Stimulated activated CD4-positive, alpha-beta T cell treated with anti-CD3 and anti-CD28 coated beads, TNF-alpha, amount 100 ng/mL, for 1 hour (primary cell): ENCODE data around the gene SPIB.

ENCODE experiments used
- DNase-seq, 3 donors: peaks; one replicate each; pipeline ENCODE4 v3.0.0-alpha.2; 2020; ENCODE audit warnings: low read depth in 3 of 3, low spot score in 1 of 3

SPIB gene

DNA sequence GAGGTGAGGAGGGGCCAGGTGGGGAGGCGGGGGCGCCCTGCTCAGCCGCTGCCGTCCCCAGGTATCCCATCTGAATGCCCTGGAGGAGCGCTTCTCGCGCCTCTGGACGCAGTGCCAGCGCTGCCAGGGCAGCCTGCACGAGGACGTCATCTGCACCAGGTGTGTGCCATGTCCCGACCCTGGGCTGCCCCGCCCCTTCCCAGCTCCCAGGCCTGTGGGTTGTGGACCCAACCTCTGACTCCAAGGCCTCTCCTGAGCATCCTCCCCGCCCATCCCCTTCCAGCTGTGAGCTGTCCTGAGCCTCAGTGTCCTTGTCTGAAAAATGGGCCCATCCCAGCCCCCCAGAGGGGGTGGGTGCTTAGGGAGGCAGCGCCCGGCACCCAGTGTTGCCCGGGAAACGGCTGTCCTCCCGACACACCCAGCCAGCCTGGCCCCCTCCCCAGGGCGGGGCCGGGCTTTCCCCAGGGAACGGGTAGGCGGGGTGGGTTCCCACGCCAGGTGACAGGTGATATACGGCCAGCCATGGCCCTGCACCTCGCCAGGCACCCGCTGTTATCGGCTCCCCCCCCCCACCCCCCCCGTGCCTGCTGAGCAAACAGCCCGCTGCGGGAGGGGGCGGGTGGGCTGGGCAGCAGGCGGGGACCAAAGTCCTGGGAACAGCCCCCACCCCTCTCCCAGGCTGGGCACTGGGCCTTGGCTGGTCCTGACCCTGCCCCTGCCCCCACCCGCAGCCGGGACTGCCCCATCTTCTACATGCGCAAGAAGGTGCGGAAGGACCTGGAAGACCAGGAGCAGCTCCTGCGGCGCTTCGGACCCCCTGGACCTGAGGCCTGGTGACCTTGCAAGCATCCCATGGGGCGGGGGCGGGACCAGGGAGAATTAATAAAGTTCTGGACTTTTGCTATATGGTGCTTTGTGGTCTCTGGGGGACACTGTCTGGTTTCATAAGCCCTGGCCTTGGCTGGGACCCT, 1.3 kb upstream of the SPIB start:
- DNase-seq: no peak

DNA sequence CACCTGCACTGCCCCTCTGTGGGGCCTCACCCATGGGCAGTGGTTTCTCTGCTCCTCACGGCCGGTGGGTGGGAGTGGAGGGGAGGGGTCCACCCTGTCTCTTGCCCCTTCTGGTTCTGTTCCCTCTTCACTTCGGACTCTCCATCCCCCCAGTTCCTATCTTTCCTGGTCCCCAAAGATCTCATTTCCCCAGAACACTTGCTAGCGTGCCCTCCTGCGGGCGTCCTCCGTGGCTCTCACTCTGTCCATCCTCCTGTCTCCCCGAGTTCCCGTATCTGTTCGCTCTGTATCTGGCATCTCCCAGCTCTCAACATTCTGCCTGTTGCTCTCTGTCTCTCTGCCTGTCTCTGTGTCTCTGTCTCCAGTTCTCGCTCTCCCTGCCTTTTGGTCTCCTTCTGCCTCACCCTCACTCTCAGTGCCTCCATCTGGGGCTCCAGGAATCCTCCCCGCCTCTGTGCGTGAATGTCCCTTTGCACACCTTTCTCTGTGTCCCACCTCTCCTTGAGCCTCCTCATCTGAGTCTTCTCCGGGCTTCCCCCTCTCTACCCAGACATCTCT, 363 bp downstream of the SPIB start:
- no peak for DNase-seq

GRCh38 chr19:50419580-50420035, 870 bp downstream of the SPIB start:
- no peak for DNase-seq

- no peak for DNase-seq
Observed at GRCh38 chr19:50420127-50420526, 1.4 kb downstream of the SPIB start.

GRCh38 chr19:50420808-50421207, 2.1 kb downstream of the SPIB start:
- DNase-seq: no peak

DNA sequence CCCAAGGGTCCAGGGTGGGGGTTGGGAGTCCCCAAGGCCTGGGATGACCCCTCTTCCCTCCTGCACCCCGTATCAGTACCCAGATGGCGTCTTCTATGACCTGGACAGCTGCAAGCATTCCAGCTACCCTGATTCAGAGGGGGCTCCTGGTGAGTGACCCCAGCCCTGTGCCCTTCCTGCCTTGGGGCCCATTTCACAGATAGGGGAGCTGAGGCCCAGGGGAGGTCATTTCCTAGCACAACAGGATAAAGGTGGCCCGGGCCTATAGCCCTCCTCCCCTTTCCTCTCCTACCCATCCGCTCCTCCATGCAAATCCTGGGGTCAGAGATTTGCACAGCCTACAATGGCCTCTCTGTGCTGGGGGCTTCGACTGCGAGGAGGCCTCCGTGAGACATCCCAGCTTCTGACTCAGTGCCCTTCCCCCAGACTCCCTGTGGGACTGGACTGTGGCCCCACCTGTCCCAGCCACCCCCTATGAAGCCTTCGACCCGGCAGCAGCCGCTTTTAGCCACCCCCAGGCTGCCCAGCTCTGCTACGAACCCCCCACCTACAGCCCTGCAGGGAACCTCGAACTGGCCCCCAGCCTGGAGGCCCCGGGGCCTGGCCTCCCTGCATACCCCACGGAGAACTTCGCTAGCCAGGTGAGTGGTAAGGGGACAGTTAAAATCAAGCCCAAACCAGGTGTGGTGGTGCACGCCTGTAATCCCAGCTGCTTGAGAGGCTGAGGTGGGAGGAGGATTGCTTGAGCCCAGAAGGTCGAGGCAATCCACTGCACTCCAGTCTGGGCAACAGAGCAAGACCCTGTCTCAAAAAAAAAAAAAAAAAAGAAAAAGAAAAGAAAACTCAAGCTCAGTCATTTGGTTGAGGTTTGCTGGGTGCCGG, 3.9 kb downstream of the SPIB start:
- no peak for DNase-seq

GRCh38 chr19:50423279-50424113, 4.8 kb downstream of the SPIB start:
- DNase-seq: no peak

- DNase-seq: no peak
Observed at GRCh38 chr19:50425581-50425980, 6.8 kb downstream of the SPIB start.

- no peak for DNase-seq
Observed at GRCh38 chr19:50427318-50427925, 8.7 kb downstream of the SPIB start.

GRCh38 chr19:50427997-50428425, 9.3 kb downstream of the SPIB start:
- DNase-seq: peak in 1 of 3 donors; percentile 25

DNA sequence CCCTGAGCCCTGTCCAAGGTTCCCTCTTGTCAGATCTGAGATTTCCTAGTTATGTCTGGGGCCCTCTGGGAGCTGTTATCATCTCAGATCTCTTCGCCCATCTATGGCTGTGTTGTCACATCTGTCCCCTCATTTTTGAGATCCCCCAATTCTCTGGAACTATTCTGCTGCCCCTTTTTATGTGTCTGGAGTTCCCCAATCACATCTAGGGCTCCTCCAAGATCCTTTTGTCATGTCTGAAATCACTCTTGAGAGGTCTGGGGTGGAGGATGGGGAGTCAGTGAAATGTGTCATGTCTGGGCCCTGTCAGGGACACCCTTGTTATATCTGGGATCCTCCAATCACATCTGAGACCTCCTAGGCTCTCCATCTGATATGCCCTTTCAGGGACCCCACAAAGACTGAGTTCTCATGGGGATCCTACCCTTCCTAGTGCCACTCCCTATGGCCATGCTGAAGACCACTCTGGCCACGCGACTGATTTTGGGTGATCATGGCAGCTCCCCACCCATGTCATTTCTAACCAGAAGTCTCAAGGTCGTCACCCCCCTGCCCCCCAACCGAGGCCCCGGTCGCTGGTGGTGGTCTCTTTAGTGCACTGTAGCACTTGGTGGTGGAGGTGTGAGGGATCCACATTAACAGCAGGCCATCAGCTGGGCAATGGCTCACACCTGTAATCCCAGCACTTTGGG, 10.2 kb downstream of the SPIB start:
- DNase-seq: no peak

DNA sequence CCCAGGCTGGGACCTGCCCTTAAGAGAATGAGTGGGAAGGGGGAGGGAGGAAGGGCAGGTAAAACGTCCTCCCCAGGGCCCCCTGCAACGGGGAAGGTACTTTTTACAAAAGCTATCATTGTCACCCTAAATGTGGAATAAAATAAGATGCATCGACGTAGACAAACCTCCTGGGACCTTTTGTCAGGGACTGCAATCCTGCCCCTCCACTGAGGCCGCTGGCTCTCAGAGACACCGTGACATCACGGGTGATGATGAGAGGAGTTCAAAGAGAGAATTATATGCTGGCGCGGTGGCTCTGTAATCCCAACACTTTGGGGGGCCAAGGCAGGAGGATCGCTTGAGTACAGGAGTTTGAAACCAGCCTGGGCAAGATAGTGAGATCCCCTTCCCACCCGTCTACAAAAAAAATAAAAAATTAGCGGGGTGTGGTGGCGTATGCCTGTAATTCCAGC, 12.2 kb downstream of the SPIB start:
- DNase-seq: no peak

DNA sequence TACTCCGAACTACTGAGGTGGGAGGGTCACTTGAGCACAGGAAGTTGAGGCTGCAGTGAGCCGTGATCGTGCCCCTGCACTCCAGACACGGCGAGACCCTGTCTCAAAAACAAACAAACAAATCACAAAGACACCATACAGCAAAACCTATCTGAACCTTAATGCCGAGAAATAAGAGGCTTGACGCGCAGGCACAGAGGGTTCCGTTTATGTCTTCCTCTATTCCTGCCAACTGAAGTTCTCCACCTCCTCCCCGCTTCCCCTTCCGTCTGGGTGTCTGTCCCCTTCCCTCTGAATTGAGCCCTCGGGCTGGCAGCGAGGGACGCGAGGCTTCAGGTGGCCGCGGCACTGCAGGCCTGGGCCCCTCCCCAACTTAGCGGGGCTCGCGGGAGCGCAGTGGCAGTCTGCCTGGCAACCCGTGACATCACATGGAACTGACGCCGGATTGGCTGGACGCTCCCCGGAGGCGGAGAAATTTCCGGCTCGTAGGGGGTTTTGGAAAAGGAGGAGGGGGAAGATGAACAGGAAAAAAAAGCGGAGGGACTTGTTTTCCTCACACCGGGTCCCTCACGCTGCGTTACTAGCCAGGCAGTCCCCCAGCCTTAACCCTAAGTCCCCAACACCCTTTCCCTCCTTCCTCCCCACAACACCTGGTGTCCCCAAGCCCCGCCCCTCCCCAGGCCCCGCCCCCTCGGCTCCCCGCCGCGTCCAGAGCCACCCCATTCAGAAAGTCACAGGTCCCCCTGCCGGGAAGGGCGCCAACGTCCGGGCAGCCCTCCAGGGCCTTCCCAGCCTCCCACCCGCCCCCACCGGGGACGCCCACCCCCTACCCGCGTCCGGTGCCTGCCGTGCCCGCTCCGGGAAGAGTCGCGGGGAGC, 12.8 kb downstream of the SPIB start:
- peak; percentile 68 to 91 (median 81) for DNase-seq

- no peak for DNase-seq
Observed at GRCh38 chr19:50432221-50433028, 13.7 kb downstream of the SPIB start, which contains the start of gene MYBPC2. MYBPC2 (plus strand) TSS chr19:50432892; CDS start chr19:50432954, 62 bp downstream.

DNA sequence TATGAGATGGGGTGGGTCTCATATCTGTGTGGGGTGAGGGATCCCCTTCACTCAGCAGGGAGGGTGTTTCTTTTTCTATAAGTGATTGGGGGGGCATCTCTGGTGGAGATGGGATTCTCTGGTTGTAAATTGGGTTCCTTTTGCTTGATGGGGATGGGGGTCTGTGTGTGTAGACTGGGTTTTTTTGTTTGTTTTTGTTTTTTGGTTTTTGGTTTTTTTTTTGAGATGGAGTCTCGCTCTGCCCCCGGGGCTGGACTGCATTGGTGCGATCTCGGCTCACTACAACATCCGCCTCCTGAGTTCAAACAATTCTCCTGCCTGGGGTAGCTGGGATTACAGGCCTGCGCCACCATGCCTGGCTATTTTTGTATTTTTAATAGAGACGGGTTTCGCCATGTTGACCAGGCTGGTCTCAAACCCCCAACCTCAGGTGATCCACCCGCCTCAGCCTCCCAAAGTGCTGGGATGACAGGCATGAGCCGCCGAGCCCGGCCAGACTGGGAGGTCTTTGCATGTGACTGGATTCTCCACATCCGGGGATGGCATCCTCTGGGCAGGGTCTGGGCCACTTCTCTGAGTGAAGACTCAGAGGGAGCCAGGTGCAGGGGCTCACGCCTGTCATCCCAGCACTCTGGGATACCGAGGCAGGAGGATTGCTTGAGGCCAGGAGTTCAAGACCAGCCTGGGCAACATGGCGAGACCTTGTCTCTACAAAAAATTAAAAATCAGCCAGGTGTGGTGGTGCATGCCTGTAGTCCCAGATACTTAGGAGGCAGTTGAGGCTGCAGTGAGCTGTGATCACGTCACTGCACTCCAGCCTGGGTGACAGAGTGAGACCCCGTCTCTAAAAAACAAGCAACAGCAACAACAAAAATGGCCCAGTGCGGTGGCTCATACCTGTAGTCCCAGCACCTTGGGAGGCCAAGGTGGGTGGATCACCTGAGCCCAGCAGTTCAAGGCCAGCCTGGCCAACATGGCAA, 14.8 kb downstream of the SPIB start:
- DNase-seq: no peak

GRCh38 chr19:50434525-50434924, 15.8 kb downstream of the SPIB start:
- DNase-seq: no peak
